K562 (cell line): ENCODE measurements around the gene LRRK1. TPM values are rescaled to one million over a fixed set of nuclear protein-coding genes. Genes with fewer than 3 reads are reported as not detected.

Experiments
- NFATC3 ChIP-seq: fragments of 450-650 bp; IDR thresholded peaks from 2 replicates; pipeline ENCODE4 v1.6.1; 2017; ENCODE audit warnings: mild to moderate bottlenecking
- NFYB ChIP-seq: IDR thresholded peaks from 2 replicates; pipeline ENCODE4 v1.6.1; 2011; ENCODE audit warnings: mild to moderate bottlenecking, moderate library complexity; ENCODE audit not compliant: insufficient read length; ENCODE audit errors: extremely low read depth
- ZNF282 ChIP-seq: sonication (generic); formaldehyde crosslinking; IDR thresholded peaks from 2 replicates; pipeline ENCODE4 v1.8.1; 2023; ENCODE audit warnings: missing genetic modification reagents
- ZNF76 ChIP-seq: fragments of 250-450 bp; sonication (Bioruptor Pico); IDR thresholded peaks from 2 replicates; pipeline ENCODE4 v1.4.0; 2020; ENCODE audit warnings: mild to moderate bottlenecking, moderate library complexity, borderline replicate concordance
- ZSCAN32 ChIP-seq: fragments of 450-650 bp; formaldehyde crosslinking; IDR thresholded peaks from 2 replicates; pipeline ENCODE4 v1.4.0; 2020; ENCODE audit warnings: mild to moderate bottlenecking, moderate library complexity
- polyA plus RNA-seq, 8 experiments: library from polyadenylated mRNA; depleted of rRNA in 4 of 8; stranded (reverse) in 5 of 8; unstranded in 3 of 8; fragments of >200 nt; fragmentation: Nextera tagmentation in 2 of 8; fragmentation: Illumina TruSeq in 1 of 8; extraction: Ambion mirVana in 2 of 8; extraction: Trizol in 1 of 8; gene quantifications; 2 replicates each; pipeline versions ENCODE4 v1.2.1 to v1.2.3, GENCODE V29; 2011 to 2014; ENCODE audit warnings: inconsistent platforms in 1 of 8, missing spikeins in 1 of 8
- total RNA-seq, 7 experiments: library from RNA; depleted of rRNA in 6 of 7; stranded (reverse); fragments of >200 nt in 6 of 7; fragmentation: Illumina TruSeq in 2 of 7; extraction: Trizol in 2 of 7; gene quantifications; 2 replicates each; pipeline versions ENCODE4 v1.2.1 to v1.2.3, GENCODE V29; 2011 to 2021; ENCODE audit warnings: low replicate concordance in 1 of 7
- TF ChIP-seq, protein P1 (sequence below), 2 experiments: fragments of 450-650 bp; IDR thresholded peaks; 2 replicates each; pipeline ENCODE4 v1.6.1; 2016; ENCODE audit warnings: mild to moderate bottlenecking in 2 of 2, borderline replicate concordance in 1 of 2, low read depth in 1 of 2, moderate library complexity in 1 of 2
- TF ChIP-seq, protein P2 (sequence below), 2 experiments: fragments of 450-650 bp in 1 of 2; sonication (generic) in 1 of 2; formaldehyde crosslinking in 1 of 2; IDR thresholded peaks; 2 replicates each; pipeline versions ENCODE4 v1.7.1 to v1.9.0; 2016 to 2022; ENCODE audit warnings: inconsistent platforms in 1 of 2, mild to moderate bottlenecking in 1 of 2, missing genetic modification reagents in 1 of 2

LRRK1 gene
- total and polyA plus RNA-seq, 9 of the 15 experiments (the other 6 are each of a cell fraction or from before 2014, with no cell fraction given) = 0.01 to 1.5 (median 0.11) TPM

GRCh38 chr15:101107625-101108460 lies 188.7 kb downstream of the LRRK1 start (continued):
- TF ChIP-seq, protein P1, sequence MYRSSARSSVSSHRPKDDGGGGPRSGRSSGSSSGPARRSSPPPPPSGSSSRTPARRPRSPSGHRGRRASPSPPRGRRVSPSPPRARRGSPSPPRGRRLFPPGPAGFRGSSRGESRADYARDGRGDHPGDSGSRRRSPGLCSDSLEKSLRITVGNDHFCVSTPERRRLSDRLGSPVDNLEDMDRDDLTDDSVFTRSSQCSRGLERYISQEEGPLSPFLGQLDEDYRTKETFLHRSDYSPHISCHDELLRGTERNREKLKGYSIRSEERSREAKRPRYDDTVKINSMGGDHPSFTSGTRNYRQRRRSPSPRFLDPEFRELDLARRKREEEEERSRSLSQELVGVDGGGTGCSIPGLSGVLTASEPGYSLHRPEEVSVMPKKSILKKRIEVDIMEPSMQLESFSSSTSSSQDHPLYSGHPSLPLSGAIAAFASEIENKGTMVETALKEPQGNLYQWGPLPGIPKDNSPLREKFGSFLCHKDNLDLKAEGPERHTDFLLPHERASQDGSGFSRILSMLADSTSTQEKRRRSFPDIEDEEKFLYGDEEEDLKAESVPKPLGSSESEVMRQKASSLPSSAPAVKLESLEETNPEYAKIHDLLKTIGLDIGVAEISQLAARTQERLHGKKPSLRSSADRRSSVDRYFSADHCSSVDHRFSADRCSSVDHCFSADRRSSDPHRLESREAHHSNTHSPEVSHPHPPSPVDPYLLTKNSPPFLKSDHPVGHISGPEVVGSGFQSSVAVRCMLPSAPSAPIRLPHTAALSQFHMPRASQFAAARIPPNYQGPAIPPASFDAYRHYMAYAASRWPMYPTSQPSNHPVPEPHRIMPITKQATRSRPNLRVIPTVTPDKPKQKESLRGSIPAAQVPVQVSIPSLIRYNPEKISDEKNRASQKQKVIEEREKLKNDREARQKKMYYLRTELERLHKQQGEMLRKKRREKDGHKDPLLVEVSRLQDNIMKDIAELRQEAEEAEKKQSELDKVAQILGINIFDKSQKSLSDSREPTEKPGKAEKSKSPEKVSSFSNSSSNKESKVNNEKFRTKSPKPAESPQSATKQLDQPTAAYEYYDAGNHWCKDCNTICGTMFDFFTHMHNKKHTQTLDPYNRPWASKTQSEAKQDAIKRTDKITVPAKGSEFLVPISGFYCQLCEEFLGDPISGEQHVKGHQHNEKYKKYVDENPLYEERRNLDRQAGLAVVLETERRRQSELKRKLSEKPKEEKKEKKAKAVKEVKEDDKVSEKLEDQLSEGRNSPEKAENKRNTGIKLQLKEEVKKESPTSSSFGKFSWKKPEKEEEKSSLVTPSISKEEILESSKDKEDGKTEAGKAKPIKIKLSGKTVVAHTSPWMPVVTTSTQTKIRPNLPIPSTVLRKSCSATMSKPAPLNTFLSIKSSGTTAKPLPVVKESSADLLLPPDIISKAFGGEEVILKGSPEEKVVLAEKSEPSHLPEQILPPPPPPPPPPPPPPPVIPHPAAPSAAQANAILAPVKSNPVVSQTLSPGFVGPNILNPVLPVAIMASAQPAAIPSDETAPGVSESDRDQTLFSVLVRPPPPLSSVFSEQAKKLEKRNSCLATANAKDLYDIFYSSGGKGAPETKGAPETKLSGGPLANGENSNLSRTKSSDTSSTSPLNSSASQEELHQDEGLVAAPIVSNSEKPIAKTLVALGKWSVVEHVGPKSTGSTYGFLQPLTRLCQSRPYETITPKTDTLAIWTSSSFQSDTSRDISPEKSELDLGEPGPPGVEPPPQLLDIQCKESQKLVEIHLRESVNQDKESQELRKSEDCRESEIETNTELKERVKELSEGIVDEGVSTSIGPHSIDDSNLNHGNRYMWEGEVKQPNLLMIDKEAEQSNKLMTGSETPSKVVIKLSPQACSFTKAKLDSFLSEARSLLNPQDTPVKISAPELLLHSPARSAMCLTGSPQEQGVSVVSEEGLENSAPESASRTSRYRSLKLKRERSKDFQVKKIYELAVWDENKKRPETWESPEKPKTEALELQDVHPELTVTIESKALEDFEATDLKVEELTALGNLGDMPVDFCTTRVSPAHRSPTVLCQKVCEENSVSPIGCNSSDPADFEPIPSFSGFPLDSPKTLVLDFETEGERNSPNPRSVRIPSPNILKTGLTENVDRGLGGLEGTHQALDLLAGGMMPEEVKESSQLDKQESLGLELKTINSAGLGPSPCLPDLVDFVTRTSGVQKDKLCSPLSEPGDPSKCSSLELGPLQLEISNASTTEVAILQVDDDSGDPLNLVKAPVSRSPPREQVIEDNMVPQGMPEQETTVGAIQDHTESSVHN (IDR thresholded peaks at IDR 0.05; ENCODE audit: borderline replicate concordance in 1 of 2, low read depth in 1 of 2) = no peak
- TF ChIP-seq, protein P2, sequence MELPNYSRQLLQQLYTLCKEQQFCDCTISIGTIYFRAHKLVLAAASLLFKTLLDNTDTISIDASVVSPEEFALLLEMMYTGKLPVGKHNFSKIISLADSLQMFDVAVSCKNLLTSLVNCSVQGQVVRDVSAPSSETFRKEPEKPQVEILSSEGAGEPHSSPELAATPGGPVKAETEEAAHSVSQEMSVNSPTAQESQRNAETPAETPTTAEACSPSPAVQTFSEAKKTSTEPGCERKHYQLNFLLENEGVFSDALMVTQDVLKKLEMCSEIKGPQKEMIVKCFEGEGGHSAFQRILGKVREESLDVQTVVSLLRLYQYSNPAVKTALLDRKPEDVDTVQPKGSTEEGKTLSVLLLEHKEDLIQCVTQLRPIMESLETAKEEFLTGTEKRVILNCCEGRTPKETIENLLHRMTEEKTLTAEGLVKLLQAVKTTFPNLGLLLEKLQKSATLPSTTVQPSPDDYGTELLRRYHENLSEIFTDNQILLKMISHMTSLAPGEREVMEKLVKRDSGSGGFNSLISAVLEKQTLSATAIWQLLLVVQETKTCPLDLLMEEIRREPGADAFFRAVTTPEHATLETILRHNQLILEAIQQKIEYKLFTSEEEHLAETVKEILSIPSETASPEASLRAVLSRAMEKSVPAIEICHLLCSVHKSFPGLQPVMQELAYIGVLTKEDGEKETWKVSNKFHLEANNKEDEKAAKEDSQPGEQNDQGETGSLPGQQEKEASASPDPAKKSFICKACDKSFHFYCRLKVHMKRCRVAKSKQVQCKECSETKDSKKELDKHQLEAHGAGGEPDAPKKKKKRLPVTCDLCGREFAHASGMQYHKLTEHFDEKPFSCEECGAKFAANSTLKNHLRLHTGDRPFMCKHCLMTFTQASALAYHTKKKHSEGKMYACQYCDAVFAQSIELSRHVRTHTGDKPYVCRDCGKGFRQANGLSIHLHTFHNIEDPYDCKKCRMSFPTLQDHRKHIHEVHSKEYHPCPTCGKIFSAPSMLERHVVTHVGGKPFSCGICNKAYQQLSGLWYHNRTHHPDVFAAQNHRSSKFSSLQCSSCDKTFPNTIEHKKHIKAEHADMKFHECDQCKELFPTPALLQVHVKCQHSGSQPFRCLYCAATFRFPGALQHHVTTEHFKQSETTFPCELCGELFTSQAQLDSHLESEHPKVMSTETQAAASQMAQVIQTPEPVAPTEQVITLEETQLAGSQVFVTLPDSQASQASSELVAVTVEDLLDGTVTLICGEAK (IDR thresholded peaks at IDR 0.05) = no peak
- TF ChIP-seq, protein P2 (CRISPR knock-in tag; IDR thresholded peaks at IDR 0.05) = no peak
- TF ChIP-seq NFYB = peak; percentile 75
- TF ChIP-seq ZNF76 (CRISPR knock-in tag) = no peak
- no peak for TF ChIP-seq NFATC3
- no peak for TF ChIP-seq ZSCAN32 (CRISPR knock-in tag)
- no peak for TF ChIP-seq ZNF282 (CRISPR knock-in tag)
